HG03064 (cell line): ENCODE data around the gene SLX1A.
"Not testable (repeated sequence)": the region's sequence is repeated elsewhere in the genome, so short reads cannot be mapped to it uniquely, and the experiment has no call there.

Experiments
- ATAC-seq: cut with Tn5 transposase; IDR thresholded peaks from one replicate; pipeline ENCODE4 v1.9.1; 2021; ENCODE audit warnings: low read depth; ENCODE audit not compliant: unreplicated experiment

SLX1A gene

DNA sequence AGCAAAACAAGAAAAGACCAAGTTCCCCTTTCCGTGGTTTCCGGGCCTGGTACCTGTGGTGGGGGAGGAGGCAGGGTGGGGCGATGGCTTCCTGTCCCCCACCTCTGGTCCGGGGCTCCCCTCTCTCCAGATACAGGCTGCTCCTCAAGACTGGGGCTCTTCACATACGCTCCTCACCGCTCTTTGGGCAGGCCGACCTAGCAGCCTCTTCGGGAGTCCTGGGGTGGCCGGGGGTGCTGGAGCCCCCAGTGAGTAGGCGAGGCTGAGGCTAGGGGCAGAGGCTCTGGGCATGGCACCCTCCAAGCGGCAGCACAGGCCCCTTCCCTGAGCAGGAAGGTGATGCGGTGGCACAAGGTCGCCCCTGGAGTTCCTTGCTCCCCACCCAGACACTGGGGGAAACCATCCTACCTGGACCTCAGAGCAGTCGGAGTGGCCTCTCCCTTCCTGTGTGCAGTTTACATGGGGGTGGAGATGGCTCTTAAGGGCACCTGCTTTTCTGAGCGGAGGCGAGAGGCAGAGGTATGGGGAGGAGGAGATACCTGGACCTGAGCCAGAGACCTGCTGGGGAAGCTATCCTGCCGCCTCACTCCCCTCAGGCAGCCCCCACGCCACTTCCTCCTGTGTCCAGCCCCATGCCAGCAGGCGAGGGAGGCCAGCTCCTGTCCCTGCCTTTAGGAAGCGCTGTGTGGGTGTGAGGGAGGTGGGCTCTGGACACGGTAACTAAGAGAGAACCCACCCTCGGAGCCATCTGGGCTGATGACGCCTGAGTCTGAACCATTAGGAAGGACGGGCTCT lies 9.4 kb upstream of the SLX1A start:
- peak; percentile 23 for ATAC-seq

DNA sequence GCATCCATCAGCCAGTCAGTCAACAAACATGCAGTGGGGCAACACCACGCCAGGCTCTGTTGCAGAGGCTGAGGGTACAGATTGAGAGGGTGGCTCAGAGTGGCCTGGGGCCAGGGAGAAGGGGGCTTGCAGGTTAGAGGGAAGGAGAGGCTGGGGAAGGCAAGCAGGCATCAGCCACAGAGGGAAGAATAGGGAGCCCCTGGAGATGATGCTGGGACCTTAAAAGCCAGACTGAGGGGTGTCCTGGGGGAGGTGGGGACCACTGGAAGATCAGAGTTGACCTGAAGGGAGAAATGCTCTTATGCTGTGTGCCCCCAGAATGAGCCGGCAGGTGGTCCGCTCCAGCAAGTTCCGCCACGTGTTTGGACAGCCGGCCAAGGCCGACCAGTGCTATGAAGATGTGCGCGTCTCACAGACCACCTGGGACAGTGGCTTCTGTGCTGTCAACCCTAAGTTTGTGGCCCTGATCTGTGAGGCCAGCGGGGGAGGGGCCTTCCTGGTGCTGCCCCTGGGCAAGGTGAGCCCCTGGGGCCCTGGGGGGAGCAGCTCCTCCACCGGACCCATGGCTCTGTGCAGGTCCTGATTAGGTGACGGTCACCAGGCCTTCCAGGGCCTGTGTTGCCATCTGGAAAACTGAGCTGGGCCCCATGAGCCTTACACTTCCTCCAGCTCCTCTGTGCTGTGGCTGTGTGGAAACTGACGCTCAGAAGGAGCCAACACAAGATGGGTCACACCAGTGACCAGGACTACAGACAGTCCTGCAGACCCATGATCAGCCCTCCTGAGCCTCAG lies 8.6 kb upstream of the SLX1A start:
- no peak for ATAC-seq

DNA sequence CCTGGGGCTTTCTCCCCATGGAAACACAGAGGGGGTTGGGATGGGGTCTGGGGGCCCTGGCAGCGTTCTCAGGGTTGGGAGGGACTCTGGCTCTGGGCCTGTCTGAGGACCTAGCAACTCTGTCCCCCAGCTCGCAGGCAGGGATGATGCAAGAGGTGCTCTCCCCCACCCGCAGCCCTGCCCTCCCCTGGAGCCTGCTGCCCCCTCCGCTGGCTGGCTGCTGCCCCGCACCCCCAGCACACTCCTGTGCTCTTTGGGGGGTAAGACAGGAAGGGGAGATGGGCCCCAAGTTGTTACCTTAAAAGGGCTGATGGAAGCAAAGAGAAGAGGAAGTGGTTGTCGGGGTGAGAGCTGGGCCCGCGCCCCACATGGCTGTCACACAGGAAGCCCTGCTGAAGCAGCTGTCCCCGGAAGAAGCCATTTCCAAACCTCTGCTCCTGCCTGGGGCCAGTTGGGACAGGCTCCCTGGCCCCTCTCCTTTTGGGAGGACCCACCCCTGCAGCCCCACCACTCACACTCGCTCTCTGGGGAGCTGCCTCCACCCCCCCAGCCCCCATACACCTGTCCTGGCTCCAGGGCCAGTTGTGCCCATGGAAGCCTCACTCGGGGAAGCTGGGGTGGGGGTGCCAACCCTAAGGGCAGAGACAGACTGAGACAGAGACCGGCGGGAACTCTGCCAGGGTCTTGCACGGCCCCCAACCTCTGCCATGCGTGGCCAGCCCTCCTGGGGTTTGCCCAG lies 7.8 kb upstream of the SLX1A start:
- ATAC-seq = peak; percentile 31

DNA sequence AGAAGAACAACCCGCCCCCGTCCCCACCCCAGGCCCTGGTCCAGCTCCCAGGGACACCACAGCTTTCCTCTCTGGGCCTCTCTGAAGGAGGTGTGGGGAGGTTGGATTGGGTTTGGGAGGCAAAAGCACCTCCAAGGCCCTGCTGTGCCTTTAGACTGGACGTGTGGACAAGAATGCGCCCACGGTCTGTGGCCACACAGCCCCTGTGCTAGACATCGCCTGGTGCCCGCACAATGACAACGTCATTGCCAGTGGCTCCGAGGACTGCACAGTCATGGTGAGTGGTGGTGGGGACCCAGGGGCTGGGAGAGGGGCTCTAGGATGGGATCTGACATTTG lies 7.3 kb upstream of the SLX1A start:
- ATAC-seq = no peak

DNA sequence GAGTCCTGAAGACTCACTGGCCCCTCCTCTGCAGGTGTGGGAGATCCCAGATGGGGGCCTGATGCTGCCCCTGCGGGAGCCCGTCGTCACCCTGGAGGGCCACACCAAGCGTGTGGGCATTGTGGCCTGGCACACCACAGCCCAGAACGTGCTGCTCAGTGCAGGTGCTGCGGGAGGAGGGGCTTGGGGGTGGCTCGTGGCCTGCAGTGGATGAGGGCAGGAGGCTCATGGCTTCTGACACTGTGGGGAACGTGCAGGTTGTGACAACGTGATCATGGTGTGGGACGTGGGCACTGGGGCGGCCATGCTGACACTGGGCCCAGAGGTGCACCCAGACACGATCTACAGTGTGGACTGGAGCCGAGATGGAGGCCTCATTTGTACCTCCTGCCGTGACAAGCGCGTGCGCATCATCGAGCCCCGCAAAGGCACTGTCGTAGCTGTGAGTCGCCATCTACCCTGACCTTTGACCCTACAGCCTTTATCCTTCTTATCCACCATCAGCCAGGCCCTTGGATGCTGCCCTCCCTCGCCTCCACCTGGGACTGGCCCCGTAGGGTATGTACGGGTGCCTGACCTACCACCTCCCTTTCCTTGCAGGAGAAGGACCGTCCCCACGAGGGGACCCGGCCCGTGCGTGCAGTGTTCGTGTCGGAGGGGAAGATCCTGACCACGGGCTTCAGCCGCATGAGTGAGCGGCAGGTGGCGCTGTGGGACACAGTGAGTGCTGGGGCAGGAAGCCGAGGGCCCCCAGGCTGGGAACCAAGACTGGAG lies 6.7 kb upstream of the SLX1A start:
- no peak for ATAC-seq

DNA sequence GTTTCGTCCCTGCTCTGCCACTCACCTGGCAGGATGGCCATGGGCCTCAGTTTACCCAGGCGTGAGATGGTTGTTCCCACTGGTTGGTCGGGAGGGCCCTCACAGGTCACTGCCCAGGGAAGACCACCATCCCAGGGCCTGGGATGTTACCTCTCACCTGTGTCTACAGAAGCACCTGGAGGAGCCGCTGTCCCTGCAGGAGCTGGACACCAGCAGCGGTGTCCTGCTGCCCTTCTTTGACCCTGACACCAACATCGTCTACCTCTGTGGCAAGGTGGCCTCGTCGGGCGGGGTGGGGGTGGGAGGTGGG lies 6.2 kb upstream of the SLX1A start:
- no peak for ATAC-seq

DNA sequence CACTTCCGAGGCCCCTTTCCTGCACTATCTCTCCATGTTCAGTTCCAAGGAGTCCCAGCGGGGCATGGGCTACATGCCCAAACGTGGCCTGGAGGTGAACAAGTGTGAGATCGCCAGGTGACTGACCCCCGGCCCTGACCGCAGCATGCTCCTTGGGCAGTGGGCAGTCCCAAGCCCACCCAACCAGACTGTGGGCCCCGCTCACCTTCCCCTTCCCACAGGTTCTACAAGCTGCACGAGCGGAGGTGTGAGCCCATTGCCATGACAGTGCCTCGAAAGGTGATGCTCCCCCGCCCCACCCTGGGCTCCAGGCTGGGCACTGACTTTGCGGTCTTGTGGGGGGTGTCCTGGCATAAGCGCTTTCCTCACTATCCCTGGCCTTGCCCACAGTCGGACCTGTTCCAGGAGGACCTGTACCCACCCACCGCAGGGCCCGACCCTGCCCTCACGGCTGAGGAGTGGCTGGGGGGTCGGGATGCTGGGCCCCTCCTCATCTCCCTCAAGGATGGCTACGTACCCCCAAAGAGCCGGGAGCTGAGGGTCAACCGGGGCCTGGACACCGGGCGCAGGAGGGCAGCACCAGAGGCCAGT lies 5.6 kb upstream of the SLX1A start:
- no peak for ATAC-seq

DNA sequence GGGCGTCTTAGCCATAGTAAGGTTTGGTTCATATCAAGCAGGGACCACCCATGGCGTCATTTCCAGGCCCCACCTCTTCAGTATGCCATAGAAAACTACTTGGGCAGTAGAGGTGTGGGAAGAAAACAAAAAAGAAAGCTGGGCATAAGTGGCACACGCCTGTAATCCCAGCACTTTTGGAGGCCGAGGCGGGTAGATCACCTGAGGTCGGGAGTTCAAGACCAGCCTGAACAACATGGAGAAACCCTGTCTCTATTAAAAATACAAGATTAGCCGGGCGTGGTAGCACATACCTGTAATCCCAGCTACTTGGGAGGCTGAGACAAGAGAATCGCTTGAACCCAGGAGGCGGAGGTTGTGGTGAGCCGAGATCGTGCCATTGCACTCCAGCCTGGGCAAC lies 2.5 kb upstream of the SLX1A start:
- ATAC-seq = not testable (repeated sequence)

DNA sequence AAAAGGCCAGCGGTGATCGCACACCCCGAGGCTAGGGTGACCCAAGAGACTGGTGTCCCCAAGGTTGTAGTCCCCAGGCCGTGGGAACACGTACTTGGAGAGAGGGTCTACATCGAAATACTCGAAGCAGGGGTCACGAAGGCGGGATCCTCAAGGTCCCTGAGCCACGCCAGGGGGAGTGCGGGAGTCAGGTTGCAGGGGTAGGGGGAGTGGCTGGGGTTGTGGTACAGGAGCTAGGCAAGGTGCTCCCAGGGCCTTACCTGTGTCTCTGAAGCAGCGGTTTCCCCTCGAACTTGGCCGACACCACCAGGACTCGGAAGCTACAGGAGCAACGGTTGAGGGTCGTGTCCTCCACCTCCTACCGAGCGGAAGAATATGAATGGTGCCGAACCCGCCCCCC lies 577 bp upstream of the SLX1A start:
- ATAC-seq = peak; percentile 2

DNA sequence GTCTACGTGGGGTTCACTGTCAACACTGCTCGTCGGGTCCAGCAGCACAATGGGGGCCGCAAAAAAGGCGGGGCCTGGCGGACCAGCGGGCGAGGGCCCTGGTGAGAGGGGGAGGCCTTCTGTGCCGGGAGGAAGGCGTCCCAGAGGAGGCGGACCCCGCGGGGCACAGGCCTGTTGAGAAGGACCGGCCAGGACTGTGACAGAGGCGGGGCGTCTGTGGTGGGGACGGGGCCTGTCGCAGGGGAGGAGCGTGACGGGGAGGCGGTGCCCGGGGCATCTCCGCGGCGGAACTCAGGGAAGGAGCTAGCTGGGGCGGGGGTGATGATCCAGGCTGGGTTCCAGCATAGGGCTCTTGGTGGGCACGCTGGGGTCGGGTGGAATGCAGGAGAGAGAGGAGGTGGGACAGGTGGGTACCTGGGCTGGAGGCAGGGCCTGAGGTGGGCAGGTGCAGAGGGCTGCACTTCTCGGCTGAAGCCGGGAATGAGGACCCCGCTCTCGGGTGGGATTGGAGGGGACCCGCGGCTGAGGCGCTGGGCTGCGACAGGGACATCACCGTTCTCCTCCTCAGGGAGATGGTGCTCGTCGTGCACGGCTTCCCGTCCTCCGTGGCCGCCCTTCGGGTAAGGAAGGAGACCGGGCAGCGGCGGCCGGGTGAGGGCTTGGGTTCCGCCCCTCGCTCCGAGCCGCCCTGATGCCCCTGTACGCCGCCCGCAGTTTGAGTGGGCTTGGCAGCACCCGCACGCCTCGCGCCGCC lies 674 bp downstream of the SLX1A start:
- peak; percentile 47 for ATAC-seq

DNA sequence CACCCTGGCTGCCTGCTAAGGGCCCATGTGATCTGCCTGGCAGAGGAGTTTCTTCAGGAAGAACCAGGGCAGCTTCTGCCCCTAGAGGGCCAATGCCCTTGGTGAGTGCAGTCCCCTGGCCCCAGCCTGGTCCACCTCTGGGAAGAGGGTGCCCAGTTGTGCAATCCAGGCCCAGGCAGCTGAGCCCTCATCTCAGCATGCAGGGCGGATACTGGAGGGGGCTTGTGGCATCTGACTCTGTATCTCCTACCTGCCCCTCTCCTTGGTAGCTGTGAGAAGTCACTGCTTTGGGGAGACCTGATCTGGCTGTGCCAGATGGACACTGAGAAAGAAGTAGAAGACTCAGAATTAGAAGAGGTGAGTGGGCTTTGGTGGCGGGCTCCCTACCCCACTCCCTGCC lies 3.3 kb downstream of the SLX1A start:
- ATAC-seq = not testable (repeated sequence)

DNA sequence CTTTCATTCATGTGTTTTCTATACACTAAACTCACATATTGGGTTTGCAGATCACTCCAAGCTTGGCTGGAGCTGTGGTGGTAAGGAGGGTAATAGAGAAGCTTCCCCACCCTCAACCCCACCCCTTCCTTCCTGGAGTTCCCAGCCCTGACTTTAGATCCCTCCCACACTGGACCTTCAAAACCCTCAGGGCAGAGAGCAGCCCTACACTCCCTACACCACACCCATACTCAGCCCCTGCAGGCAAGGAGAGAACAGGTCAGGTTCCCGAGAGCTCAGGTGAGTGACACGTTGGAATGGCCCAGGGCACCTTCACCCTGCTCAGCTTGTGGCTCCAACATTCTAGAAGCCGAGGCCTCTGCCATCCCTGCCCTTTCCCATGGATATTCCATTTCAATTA lies 5.4 kb downstream of the SLX1A start, which contains the start of gene SULT1A3:
SULT1A3 (plus strand) TSS at position 207 of the 400 bp plus-strand sequence. CDS start 1,474 bp downstream, outside the sequence.
- not testable (repeated sequence) for ATAC-seq

DNA sequence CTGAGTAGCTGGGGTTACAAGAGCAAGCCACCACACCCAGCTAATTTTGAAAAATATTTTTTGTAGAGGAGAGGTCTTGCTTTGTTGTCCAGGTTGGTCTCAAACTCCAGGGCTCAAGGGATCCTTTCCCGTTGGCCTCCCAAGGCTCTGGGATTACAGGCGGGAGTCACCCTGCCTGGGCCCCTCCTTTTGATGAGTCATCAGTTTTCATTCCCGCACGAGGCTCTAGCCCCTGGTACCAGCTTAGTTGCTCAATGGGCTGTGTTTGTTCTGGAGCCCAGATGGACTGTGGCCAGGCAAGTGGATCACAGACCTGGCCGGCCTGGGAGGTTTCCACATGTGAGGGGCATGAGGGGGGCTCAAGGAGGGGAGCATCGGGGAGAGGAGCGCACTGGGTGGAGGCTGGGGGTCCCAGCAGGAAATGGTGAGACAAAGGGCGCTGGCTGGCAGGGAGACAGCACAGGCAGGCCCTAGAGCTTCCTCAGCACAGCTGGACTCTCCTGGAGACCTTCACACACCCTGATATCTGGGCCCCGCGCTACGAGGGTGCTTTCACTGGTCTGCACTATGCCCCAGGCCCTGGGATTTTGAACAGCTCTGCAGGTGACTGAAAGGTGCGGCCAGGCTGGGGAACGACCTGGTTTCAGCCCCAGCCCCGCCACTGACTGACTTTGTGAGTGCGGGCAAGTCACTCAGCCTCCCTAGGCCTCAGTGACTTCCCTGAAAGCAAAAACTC lies 6.1 kb downstream of the SLX1A start:
- ATAC-seq = not testable (repeated sequence)

DNA sequence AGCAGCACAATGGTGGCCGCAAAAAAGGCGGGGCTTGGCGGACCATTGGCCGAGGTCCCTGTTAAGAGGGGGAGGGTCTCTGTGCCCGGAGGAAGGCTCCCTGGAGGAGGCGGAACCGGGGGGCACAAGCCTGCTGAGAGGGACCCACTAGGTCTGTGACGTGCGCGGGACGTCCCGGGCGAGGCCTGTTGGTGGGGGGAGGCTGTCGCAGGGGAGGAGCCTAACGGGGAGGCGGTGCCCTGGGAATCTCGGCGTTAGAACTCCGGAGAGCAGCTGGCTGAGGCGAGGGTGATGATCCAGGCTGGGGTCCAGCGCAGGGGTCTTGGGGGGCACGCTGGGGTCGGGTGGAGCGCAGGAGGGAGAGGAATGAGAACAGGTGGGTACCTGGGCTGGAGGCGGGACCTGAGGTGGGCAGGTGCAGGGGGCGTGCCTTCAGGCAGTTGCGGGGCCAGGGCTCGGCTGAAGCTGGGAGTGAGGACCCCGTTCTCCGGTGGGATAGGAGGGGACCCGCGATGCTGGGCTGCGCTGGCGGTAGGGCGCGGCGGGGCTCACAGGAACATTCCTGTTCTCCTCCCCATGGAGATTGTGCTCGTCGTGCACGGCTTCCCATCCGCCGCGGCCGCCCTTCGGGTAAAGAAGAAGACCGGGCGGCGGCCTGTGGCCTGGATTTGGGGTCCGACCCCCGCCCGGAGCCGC lies 12.0 kb downstream of the SLX1A start:
- ATAC-seq = not testable (repeated sequence)

DNA sequence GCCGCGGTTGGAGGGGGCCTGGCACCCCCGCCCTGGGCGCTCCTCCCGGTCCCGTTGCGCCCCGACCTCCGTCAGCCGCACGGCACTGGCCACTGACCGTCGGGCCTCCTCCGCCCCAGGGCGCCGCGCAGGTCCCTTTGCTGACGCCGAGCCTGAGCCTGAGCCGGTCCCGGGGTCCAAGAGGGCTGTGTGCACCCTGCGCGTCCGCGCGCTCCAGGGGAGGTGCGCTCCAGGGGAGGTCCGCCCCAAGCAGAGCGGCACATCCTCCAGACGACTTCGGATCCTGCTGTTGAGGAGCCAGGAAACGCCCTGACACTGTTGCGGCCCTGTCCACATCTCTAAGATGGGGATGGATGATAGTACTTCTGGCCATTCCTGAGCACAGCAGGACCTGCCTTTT lies 12.6 kb downstream of the SLX1A start:
- not testable (repeated sequence) for ATAC-seq

DNA sequence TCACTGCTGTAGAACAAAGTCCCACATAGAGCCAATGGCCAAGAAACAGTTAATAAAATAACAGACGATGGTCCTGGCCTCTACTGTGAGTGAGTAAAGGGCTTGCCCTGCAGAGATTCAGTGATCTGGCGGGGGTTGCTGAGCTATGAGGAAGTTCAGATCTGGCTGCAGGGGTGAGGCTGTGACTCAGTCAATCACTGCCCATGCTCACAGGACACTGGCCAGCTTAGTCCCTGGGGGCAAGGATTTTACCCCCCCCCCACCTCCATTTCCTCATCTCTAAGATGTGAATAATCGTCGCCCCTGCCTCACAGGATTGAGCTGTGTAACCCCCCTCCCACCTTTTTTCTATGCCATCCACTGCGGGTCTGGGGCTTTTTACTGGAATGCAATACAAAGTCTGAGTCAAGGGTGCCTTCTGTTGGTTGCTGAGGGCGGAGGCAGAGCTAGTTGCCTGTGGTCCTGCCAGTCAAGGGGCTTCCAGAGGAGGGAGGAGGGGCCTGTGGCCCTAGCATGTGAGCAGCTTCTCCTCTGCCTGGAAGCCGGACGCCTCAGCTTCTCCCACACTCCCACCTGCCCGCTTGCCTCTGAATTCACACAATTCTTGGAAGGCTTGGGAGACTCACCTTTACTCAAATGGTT lies 13.5 kb downstream of the SLX1A start:
- ATAC-seq = not testable (repeated sequence)

DNA sequence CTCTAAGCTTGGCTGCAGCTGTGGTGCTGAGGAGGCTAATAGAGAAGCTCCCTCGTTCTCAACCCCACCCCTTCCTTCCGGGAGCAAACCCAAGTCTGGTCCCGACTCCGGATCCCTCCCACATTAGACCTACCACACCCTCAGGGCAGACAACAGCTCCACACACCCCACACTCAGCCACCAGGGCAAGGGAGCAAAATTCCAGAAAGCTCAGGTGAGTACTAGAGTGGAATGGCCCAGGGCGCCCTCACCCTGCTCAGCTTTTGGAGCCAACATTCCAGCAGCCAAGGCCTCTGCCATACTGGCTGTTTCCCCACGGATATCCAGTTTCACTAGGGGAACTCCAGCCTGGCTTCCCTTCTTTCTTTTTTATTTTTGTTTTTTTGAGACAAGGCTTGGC lies 15.4 kb downstream of the SLX1A start:
- ATAC-seq = not testable (repeated sequence)

DNA sequence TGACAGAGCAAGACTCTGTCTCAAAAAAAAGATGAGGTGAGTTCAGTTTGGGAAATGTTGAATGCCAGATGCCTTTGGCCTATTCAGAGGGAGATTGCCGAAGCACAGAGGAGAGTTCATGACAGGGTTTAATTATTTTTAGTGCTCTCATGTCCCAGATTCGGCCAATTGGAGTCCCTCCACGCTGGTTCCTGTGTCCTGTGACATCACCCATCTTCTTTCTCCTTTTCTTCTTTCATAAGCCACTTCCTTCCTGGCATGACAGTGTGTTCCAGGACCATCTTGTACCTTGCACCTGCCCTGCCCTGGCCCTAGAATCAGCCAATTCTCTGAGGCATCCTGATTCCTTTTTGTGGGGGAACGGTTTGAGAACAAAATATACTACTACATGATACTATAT lies 17.7 kb downstream of the SLX1A start:
- not testable (repeated sequence) for ATAC-seq
